OCI-LY7 (cell line): Measurements from ENCODE around the gene ARHGAP26. TPM values are rescaled to one million over a fixed set of nuclear protein-coding genes. Genes with fewer than 3 reads are reported as not detected.

ENCODE experiments used
- BruUV-seq: library from RNA; stranded (reverse); fragments of 400-500 nt; replicated peaks from 2 replicates; lab custom pipeline; 2021; lab: Mats Ljungman, UMichigan
- CTCF ChIA-PET: fragments of 300-600 bp; sonication (Branson Sonifier 250); formaldehyde crosslinking; loops from one replicate; lab custom pipeline; 2022; ENCODE audit warnings: antibody characterized with exemption; ENCODE audit not compliant: unreplicated experiment; lab: Charles Lee
- POLR2A ChIA-PET: fragments of 300-600 bp; sonication (Branson Sonifier 250); formaldehyde crosslinking; loops from one replicate; lab custom pipeline; 2022; ENCODE audit warnings: antibody characterized with exemption; lab: Charles Lee
- DNase-seq: peaks from one replicate; pipeline ENCODE4 v3.0.0-alpha.2; 2015; ENCODE audit warnings: low spot score
- H2AFZ ChIP-seq: fragments of 200-600 bp; sonication (generic), shearing (Covaris generic); 2 replicates; pipeline ENCODE4 v1.6.1; 2014; ENCODE audit warnings: mild to moderate bottlenecking, antibody characterized with exemption, low read length, moderate library complexity
- H3K27ac ChIP-seq: fragments of 200-600 bp; sonication (generic); 2 replicates; pipeline ENCODE4 v1.5.1; 2014; ENCODE audit warnings: mixed run types, low read depth, mild to moderate bottlenecking, moderate library complexity, low read length, inconsistent platforms; ENCODE audit not compliant: poor library complexity, severe bottlenecking
- H3K36me3 ChIP-seq: fragments of 200-600 bp; sonication (generic); 2 replicates; pipeline ENCODE4 v1.6.1; 2014; ENCODE audit warnings: mild to moderate bottlenecking, antibody characterized with exemption, low read length, moderate library complexity, mixed read lengths; ENCODE audit not compliant: insufficient read depth
- H3K4me1 ChIP-seq: fragments of 200-600 bp; sonication (generic); 2 replicates; pipeline ENCODE4 v1.5.1; 2014; ENCODE audit warnings: mild to moderate bottlenecking, low read length; ENCODE audit not compliant: insufficient read depth, poor library complexity, severe bottlenecking
- H3K4me2 ChIP-seq: fragments of 200-600 bp; sonication (generic); 2 replicates; pipeline ENCODE4 v1.6.1; 2014; ENCODE audit warnings: mild to moderate bottlenecking, low read length
- H3K4me3 ChIP-seq: fragments of 200-600 bp; sonication (generic); 2 replicates; pipeline ENCODE4 v1.5.1; 2014; ENCODE audit warnings: mild to moderate bottlenecking, low read depth, low read length; ENCODE audit not compliant: poor library complexity, severe bottlenecking
- H3K79me2 ChIP-seq: fragments of 200-600 bp; sonication (generic); 2 replicates; pipeline ENCODE4 v1.6.1; 2016; ENCODE audit warnings: low read depth, mild to moderate bottlenecking, low read length, moderate library complexity, mixed read lengths; ENCODE audit not compliant: insufficient read depth
- H3K9me2 ChIP-seq: fragments of 200-600 bp; sonication (generic); 2 replicates; pipeline ENCODE4 v1.6.1; 2016; ENCODE audit warnings: mild to moderate bottlenecking, low read length, mixed read lengths; ENCODE audit not compliant: insufficient read depth
- H3K9me3 ChIP-seq: fragments of 200-600 bp; sonication (generic); 2 replicates; pipeline ENCODE4 v1.6.1; 2014; ENCODE audit warnings: mild to moderate bottlenecking, mixed run types, low read length, mixed read lengths
- H4K20me1 ChIP-seq: fragments of 200-600 bp; sonication (generic); 2 replicates; pipeline ENCODE4 v1.6.1; 2014; ENCODE audit warnings: mild to moderate bottlenecking, antibody characterized with exemption, low read length, moderate library complexity, mixed read lengths; ENCODE audit not compliant: insufficient read depth
- EZH2phosphoT487 ChIP-seq: fragments of 200-600 bp; sonication (generic); IDR thresholded peaks from 2 replicates; pipeline ENCODE4 v1.6.1; 2018; ENCODE audit warnings: low read depth, borderline replicate concordance, mild to moderate bottlenecking, mixed run types, antibody characterized with exemption, low read length, moderate library complexity, mixed read lengths
- intact Hi-C: fragments of 100-400 bp; cut with micrococcal nuclease; formaldehyde crosslinking; loops from one replicate; pipeline ENCODE4 v1.10.0; 2022; ENCODE audit not compliant: unreplicated experiment
- total RNA-seq, 2 experiments: library from RNA; depleted of rRNA in 1 of 2; stranded (reverse); fragments of >200 nt in 1 of 2; shearing (Covaris generic) in 1 of 2; gene quantifications; 2 replicates each; pipeline ENCODE4 v1.2.3, GENCODE V29; 2014 to 2022
- TF ChIP-seq, protein P1 (sequence below): fragments of 200-600 bp; sonication (generic); conservative IDR thresholded peaks from 2 replicates; pipeline ENCODE4 v1.5.1; 2014; ENCODE audit warnings: mild to moderate bottlenecking, antibody characterized with exemption, low read length, moderate library complexity, mixed read lengths

The ARHGAP26 gene
- total RNA-seq, 2 experiments from 2014 or later = 7.0 to 19.1 TPM

DNA sequence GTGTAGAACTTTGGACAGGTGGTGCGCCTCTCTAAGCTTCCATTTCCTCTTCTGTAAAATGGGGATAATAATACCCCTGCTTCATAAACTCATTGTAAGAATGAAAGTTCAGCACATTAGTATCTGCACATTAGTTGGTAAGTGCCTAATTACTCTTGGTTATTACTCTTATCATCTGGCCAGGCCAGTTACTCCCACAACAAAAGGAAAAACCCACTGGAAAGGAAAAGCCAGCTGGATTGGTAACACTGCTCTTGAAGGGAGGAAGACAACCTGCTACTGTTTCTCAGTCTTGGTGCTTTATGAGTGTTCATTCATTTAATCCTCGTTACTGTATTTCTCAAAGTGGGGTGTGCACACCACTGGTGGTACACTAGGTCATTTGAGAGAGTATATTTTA lies 251.4 kb downstream of the ARHGAP26 start:
- POLR2A ChIA-PET = interaction anchor here (0.5 kb wide), 1 partner anchor 759 kb away, joined by 3 read pairs; no protein-coding TSS in a partner anchor
- no peak overlapping the region for H3K27ac ChIP-seq
- no peak overlapping the region for H2AFZ ChIP-seq
- no peak for TF ChIP-seq EZH2phosphoT487
- TF ChIP-seq, protein P1, sequence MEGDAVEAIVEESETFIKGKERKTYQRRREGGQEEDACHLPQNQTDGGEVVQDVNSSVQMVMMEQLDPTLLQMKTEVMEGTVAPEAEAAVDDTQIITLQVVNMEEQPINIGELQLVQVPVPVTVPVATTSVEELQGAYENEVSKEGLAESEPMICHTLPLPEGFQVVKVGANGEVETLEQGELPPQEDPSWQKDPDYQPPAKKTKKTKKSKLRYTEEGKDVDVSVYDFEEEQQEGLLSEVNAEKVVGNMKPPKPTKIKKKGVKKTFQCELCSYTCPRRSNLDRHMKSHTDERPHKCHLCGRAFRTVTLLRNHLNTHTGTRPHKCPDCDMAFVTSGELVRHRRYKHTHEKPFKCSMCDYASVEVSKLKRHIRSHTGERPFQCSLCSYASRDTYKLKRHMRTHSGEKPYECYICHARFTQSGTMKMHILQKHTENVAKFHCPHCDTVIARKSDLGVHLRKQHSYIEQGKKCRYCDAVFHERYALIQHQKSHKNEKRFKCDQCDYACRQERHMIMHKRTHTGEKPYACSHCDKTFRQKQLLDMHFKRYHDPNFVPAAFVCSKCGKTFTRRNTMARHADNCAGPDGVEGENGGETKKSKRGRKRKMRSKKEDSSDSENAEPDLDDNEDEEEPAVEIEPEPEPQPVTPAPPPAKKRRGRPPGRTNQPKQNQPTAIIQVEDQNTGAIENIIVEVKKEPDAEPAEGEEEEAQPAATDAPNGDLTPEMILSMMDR = no peak
- no peak for DNase-seq
- intact Hi-C loops = no loop called here
- no peaks in the 10 kb centered on the region for H3K79me2 ChIP-seq
- H3K4me2 ChIP-seq = no peak overlapping the region
- no peaks in the 10 kb centered on the region for H3K9me2 ChIP-seq
- no peaks in the 10 kb centered on the region for H4K20me1 ChIP-seq
- no peaks in the 10 kb centered on the region for H3K36me3 ChIP-seq
- H3K4me3 ChIP-seq = no peak overlapping the region
- H3K9me3 ChIP-seq = no peaks in the 10 kb centered on the region
- CTCF ChIA-PET = no interaction called here
- H3K4me1 ChIP-seq = no peaks in the 10 kb centered on the region
- BruUV-seq = no TSS peak

DNA sequence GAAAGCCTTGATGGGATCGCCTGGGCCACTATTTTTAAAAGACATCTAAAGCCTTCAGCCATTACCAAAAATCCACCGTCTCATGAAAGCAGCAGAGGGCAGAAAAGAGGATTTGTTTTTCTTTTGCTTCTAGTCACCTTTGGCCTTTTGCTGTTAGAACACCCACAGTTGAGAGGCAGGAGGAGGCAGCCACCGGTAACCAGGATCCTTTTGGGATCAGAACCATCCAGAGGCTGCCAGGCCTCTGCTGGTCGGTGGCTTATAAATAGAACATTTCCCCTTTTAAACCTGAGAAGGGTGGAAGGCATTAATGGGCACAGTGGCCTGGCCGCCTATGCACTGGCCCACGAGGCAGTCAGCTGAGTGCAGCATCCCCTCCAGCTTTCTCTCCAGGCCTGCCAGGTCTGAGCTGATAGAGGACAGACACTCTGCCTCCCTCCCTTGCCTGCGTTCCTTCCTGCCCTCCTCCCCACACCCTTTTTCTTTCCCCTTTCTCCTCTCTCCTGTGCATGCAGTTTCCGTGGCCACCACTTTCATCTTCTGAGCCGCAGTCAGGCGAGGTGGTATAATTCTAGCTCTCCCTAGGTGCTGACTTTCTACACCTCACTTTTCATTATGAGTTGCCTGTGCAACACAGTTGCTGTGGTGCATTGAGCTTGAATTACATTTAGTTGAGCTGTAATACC lies 253.4 kb downstream of the ARHGAP26 start:
- H3K27ac ChIP-seq = no peak overlapping the region
- no peak overlapping the region for H3K4me3 ChIP-seq
- H2AFZ ChIP-seq = no peak overlapping the region
- H3K36me3 ChIP-seq = no peaks in the 10 kb centered on the region
- BruUV-seq = no TSS peak
- no peaks in the 10 kb centered on the region for H4K20me1 ChIP-seq
- ChIA-PET CTCF (interaction anchor here (1.1 kb wide), 1 partner anchor 21 kb away, joined by 3 read pairs; no protein-coding TSS in a partner anchor), POLR2A (interaction anchor here (0.6 to 1.3 kb wide), 4 partner anchors 10 to 76 kb away, joined by 3 to 5 read pairs (median 4); no protein-coding TSS in a partner anchor)
- no peaks in the 10 kb centered on the region for H3K9me3 ChIP-seq
- intact Hi-C loops = no loop called here
- H3K4me2 ChIP-seq = no peak overlapping the region
- DNase-seq = no peak
- no peak for TF ChIP-seq EZH2phosphoT487
- TF ChIP-seq, protein P1 = no peak
- H3K4me1 ChIP-seq = no peaks in the 10 kb centered on the region
- no peaks in the 10 kb centered on the region for H3K9me2 ChIP-seq
- no peaks in the 10 kb centered on the region for H3K79me2 ChIP-seq
